ENCODE data around the gene CREB5. TPM values are rescaled to one million over a fixed set of nuclear protein-coding genes. Genes with fewer than 3 reads are reported as not detected.

CREB5 gene
- total and polyA plus RNA-seq, 2 of the 13 experiments (the other 11 are each of a cell fraction or from before 2014, with no cell fraction given): 0.38 to 0.71 TPM

GRCh38 chr7:28533267-28533666 is 120.9 kb downstream of the CREB5 start:
- DNase-seq (ENCODE audit: low spot score): no peak
- ChIA-PET CTCF (ENCODE audit: low intra/inter-chr PET ratio, low total read pairs) (no interaction called here), POLR2A (no interaction called here)
- Histone ChIP-seq H2AFZ (ENCODE audit: low read length) (no peak overlapping the region), H3K27ac (ENCODE audit: extremely low read length, insufficient read depth, low read length) (no peak overlapping the region), H3K4me2 (ENCODE audit: low read depth, low read length) (no peak overlapping the region), H3K9me3 (ENCODE audit: low read length) (no peaks in the 10 kb centered on the region), H4K20me1 (ENCODE audit: insufficient read depth, low read length) (no peaks in the 10 kb centered on the region), H3K79me2 (ENCODE audit: insufficient read depth, low read length) (no peaks in the 10 kb centered on the region), H3K4me1 (ENCODE audit: insufficient read depth, low read length) (no peaks in the 10 kb centered on the region), H3K4me3 (replicated peaks in 1 of 3; ENCODE audit: insufficient read depth in 1 of 3, low read depth in 2 of 3, low read length in 3 of 3) (no peak overlapping the region), H3K36me3 (replicated peaks in 1 of 2; ENCODE audit: control insufficient read depth in 1 of 2, insufficient read depth in 2 of 2, low read length in 2 of 2) (no peaks in the 10 kb centered on the region), H3K27me3 (ENCODE audit: control insufficient read depth in 1 of 2, insufficient read depth in 2 of 2, low read length in 2 of 2) (no peaks in the 10 kb centered on the region), H3K9ac (ENCODE audit: insufficient read depth, low read depth, low read length) (no peak overlapping the region)
- FAIRE-seq: no peak
- intact Hi-C loops (cut with micrococcal nuclease; ENCODE audit: unreplicated experiment): no loop called here
- in situ Hi-C loops (cut with HindIII; ENCODE audit: extremely low pct_ligation_motif_present, low pct_unique_long_range_greater_than_20kb): no loop called here
- no TSS peak for BruUV-seq (replicated peaks)
- no peak for ATAC-seq
- TF ChIP-seq, protein P1, sequence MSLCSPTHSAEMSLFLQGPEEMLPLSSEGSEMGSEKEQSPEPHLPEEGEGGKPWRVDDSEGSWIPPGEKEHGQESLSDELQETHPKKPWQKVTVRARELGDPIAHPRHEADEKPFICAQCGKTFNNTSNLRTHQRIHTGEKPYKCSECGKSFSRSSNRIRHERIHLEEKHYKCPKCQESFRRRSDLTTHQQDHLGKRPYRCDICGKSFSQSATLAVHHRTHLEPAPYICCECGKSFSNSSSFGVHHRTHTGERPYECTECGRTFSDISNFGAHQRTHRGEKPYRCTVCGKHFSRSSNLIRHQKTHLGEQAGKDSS (CRISPR knock-in tag; IDR thresholded peaks at IDR 0.05; ENCODE audit: borderline replicate concordance, low read depth): no peak
- TF ChIP-seq ZNF557 (CRISPR knock-in tag; IDR thresholded peaks at IDR 0.05) (no peak), ATF4 (CRISPR knock-in tag; IDR thresholded peaks at IDR 0.05) (no peak)
- 46% methylated on average over 8 of the region's 8 CpGs for WGBS (ENCODE audit: low lambda C conversion rate)

DNA sequence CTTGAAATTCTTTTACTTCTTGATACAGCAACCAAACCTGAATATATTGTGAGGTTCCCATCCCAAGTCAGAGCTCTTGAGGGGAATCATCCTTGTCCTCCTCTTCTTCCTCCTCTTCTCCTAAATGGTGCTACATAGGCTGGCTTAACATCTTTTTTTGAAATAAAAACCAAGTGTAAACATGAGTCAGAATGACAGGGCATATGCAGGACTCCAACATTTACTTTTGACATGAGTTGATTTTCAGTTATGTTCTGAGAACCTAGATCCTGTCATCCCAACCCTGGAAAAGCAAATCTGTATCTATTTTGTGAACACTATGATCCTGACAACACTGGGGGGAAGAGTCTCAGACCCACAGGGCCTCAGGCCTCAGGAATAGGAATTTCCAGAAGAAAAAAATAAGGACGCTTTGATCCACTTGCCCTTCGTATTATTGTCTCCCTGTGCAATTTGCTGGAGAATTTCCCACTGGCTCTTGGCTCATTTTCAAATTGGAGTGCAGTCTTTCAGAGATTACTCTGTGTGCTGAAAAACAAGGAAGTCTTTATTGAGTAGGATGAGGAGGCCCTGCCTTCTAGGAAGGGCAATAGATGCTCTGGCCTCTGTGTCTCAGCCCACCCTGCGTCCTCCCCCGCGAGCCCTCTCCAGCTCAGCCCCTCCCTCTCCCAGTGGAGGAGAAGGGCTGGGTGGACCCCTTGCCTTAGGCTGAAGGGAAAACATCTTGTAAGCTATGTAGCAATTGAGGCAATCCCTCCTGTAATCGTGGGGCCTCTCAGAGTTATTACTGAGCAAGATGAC is 121.6 kb downstream of the CREB5 start:
- DNase-seq (ENCODE audit: low spot score) (no peak), ATAC-seq (no peak), FAIRE-seq (no peak)
- H3K9me3 ChIP-seq (ENCODE audit: low read length): no peaks in the 10 kb centered on the region
- H3K4me3 ChIP-seq (replicated peaks in 1 of 3; ENCODE audit: insufficient read depth in 1 of 3, low read depth in 2 of 3, low read length in 3 of 3): no peak overlapping the region
- H3K4me1 ChIP-seq (ENCODE audit: insufficient read depth, low read length): no peaks in the 10 kb centered on the region
- no peak overlapping the region for H3K4me2 ChIP-seq (ENCODE audit: low read depth, low read length)
- ChIA-PET POLR2A (no interaction called here), CTCF (ENCODE audit: low intra/inter-chr PET ratio, low total read pairs) (no interaction called here)
- H4K20me1 ChIP-seq (ENCODE audit: insufficient read depth, low read length): no peaks in the 10 kb centered on the region
- no peak overlapping the region for H3K27ac ChIP-seq (ENCODE audit: extremely low read length, insufficient read depth, low read length)
- TF ChIP-seq SOX6 (IDR thresholded peaks at IDR 0.05): no peak
- no peak for TF ChIP-seq SOX6 (CRISPR knock-in tag; IDR thresholded peaks at IDR 0.05)
- no peaks in the 10 kb centered on the region for H3K27me3 ChIP-seq (ENCODE audit: control insufficient read depth in 1 of 2, insufficient read depth in 2 of 2, low read length in 2 of 2)
- intact Hi-C loops (cut with micrococcal nuclease; ENCODE audit: unreplicated experiment): no loop called here
- H3K9ac ChIP-seq (ENCODE audit: insufficient read depth, low read depth, low read length): no peak overlapping the region
- no TSS peak for BruUV-seq (replicated peaks)
- H3K79me2 ChIP-seq (ENCODE audit: insufficient read depth, low read length): no peaks in the 10 kb centered on the region
- WGBS (ENCODE audit: low lambda C conversion rate): 5% methylated on average over 6 of the region's 6 CpGs
- in situ Hi-C loops (cut with HindIII; ENCODE audit: extremely low pct_ligation_motif_present, low pct_unique_long_range_greater_than_20kb): no loop called here
- H3K36me3 ChIP-seq (replicated peaks in 1 of 2; ENCODE audit: control insufficient read depth in 1 of 2, insufficient read depth in 2 of 2, low read length in 2 of 2): no peaks in the 10 kb centered on the region
- H2AFZ ChIP-seq (ENCODE audit: low read length): no peak overlapping the region
